ENCODE results near the gene EBNA1BP2. TPM values are rescaled to one million over a fixed set of nuclear protein-coding genes. Genes with fewer than 3 reads are reported as not detected.
"Not testable (repeated sequence)": the region's sequence is repeated elsewhere in the genome, so short reads cannot be mapped to it uniquely, and the experiment has no call there.

Gene EBNA1BP2
- total RNA-seq, 1 donor from 2014 or later, result 34.5 TPM

- TF ChIP-seq, protein P1, sequence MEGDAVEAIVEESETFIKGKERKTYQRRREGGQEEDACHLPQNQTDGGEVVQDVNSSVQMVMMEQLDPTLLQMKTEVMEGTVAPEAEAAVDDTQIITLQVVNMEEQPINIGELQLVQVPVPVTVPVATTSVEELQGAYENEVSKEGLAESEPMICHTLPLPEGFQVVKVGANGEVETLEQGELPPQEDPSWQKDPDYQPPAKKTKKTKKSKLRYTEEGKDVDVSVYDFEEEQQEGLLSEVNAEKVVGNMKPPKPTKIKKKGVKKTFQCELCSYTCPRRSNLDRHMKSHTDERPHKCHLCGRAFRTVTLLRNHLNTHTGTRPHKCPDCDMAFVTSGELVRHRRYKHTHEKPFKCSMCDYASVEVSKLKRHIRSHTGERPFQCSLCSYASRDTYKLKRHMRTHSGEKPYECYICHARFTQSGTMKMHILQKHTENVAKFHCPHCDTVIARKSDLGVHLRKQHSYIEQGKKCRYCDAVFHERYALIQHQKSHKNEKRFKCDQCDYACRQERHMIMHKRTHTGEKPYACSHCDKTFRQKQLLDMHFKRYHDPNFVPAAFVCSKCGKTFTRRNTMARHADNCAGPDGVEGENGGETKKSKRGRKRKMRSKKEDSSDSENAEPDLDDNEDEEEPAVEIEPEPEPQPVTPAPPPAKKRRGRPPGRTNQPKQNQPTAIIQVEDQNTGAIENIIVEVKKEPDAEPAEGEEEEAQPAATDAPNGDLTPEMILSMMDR (IDR thresholded peaks at IDR 0.05), result peak; percentile 61
- no peaks in the 10 kb centered on the region for H3K36me3 Mint-ChIP-seq (ENCODE audit: low read depth)
Observed at GRCh38 chr1:43143441-43143888, 28.6 kb downstream of the EBNA1BP2 start.

DNA sequence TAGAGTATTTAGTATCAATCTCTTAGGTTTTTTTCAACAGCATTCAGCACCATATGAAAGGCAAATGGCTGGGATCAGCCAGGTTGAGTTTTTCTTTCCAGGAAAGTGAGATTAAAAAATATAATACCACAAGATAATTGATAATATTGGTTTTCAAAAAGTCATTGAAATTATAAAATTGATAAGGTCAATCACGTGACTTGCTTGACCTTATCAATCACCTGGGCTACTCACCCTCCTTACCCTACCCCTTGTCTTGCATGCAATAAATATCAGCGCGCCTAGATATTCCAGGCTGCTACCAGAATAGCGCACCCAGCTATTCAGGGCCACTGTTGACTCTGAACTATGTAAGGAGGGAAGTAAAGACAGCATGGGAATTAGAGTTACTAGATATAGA is 31.5 kb downstream of the EBNA1BP2 start:
- Mint-ChIP-seq H3K27ac (ENCODE audit: unreplicated experiment) (no peak overlapping the region), H3K4me1 (ENCODE audit: low read depth) (no peaks in the 10 kb centered on the region), H3K9me3 (ENCODE audit: low read depth) (peaks cover 16% of the 10 kb centered on the region), H3K4me3 (ENCODE audit: unreplicated experiment) (no peak overlapping the region), H3K36me3 (ENCODE audit: low read depth) (no peaks in the 10 kb centered on the region), H3K27me3 (ENCODE audit: low read depth) (no peaks in the 10 kb centered on the region)
- no peak for DNase-seq (ENCODE audit: low spot score)
- TF ChIP-seq, protein P1 (IDR thresholded peaks at IDR 0.05), result no peak

More at GRCh38 chr1:43143441-43143888, 28.6 kb downstream of the EBNA1BP2 start:
- peaks cover 16% of the 10 kb centered on the region for H3K9me3 Mint-ChIP-seq (ENCODE audit: low read depth)
- no peak for DNase-seq (ENCODE audit: low spot score)
- H3K27me3 Mint-ChIP-seq (ENCODE audit: low read depth), result no peaks in the 10 kb centered on the region
- peaks cover 8% of the 10 kb centered on the region for H3K4me1 Mint-ChIP-seq (ENCODE audit: low read depth)
- H3K4me3 Mint-ChIP-seq (ENCODE audit: unreplicated experiment), result no peak overlapping the region
- no peak overlapping the region for H3K27ac Mint-ChIP-seq (ENCODE audit: unreplicated experiment)

- DNase-seq (ENCODE audit: low spot score), result no peak
- H3K9me3 Mint-ChIP-seq (ENCODE audit: low read depth), result peaks cover 16% of the 10 kb centered on the region
- no peak overlapping the region for H3K4me3 Mint-ChIP-seq (ENCODE audit: unreplicated experiment)
- TF ChIP-seq, protein P1 (IDR thresholded peaks at IDR 0.05), result no peak
- no peaks in the 10 kb centered on the region for H3K36me3 Mint-ChIP-seq (ENCODE audit: low read depth)
- no peaks in the 10 kb centered on the region for H3K4me1 Mint-ChIP-seq (ENCODE audit: low read depth)
- no peaks in the 10 kb centered on the region for H3K27me3 Mint-ChIP-seq (ENCODE audit: low read depth)
- H3K27ac Mint-ChIP-seq (ENCODE audit: unreplicated experiment), result no peak overlapping the region
Observed at GRCh38 chr1:43140010-43140409, 32.1 kb downstream of the EBNA1BP2 start.

- not testable (repeated sequence) for H3K4me3 Mint-ChIP-seq (ENCODE audit: unreplicated experiment); DNase-seq (ENCODE audit: low spot score); H3K27ac Mint-ChIP-seq (ENCODE audit: unreplicated experiment); H3K27me3 Mint-ChIP-seq (ENCODE audit: low read depth); H3K4me1 Mint-ChIP-seq (ENCODE audit: low read depth); H3K36me3 Mint-ChIP-seq (ENCODE audit: low read depth)
- peaks cover 16% of the 10 kb centered on the region for H3K9me3 Mint-ChIP-seq (ENCODE audit: low read depth)
Observed at GRCh38 chr1:43139295-43139694, 32.8 kb downstream of the EBNA1BP2 start.

DNA sequence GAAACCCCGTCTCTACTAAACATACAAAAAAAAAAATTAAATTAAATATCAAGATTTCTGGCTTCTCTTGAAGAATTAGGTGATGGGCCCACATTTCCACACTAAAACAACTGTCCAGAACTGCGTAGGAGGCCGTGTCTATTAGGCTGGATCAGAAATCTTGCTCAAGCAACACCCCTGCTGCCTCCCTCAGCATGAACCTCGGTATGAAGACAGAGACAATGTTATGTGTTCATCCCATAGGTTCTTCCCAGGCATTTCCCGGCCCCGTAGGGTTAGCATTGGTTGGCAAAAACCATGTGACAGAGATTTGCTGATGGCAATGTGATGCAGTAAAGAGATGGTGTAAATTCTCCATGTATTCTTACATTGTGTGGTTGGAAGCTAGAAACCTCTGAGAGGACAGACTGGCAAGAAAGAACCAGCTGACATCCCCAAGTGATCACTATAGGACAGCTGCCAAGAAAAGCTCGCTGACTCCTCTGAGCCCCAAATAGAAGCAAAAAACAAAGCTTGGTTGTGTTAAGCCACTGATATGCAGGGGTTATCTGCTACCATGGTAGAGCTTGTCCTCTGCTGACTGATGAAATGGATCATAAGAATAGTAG is 34.5 kb downstream of the EBNA1BP2 start:
- TF ChIP-seq, protein P1 (IDR thresholded peaks at IDR 0.05), result no peak
- peaks cover 11% of the 10 kb centered on the region for H3K4me1 Mint-ChIP-seq (ENCODE audit: low read depth)
- H3K27me3 Mint-ChIP-seq (ENCODE audit: low read depth), result no peaks in the 10 kb centered on the region
- no peak for DNase-seq (ENCODE audit: low spot score)
- H3K9me3 Mint-ChIP-seq (ENCODE audit: low read depth), result peaks cover 20% of the 10 kb centered on the region
- no peak overlapping the region for H3K4me3 Mint-ChIP-seq (ENCODE audit: unreplicated experiment)
- H3K36me3 Mint-ChIP-seq (ENCODE audit: low read depth), result no peaks in the 10 kb centered on the region
- H3K27ac Mint-ChIP-seq (ENCODE audit: unreplicated experiment), result no peak overlapping the region
